B cell (primary cell): ENCODE results near the gene PTPRN2. TPM values are rescaled to one million over a fixed set of nuclear protein-coding genes. Genes with fewer than 3 reads are reported as not detected.

Source experiments
- ATAC-seq: fragments of 200-7000 bp; cut with Tn5 transposase; one replicate; pipeline ENCODE4 v1.10.0; 2021; ENCODE audit warnings: low read depth, mild to moderate bottlenecking, moderate number of reproducible peaks, moderate library complexity
- CTCF ChIA-PET: fragments of 350-600 bp; sonication (Branson Sonifier 250); formaldehyde crosslinking; loops from one replicate; lab custom pipeline; 2021; ENCODE audit warnings: antibody characterized with exemption, inconsistent platforms; lab: Charles Lee
- POLR2A ChIA-PET: fragments of 350-600 bp; sonication (Branson Sonifier 250); formaldehyde crosslinking; loops from one replicate; lab custom pipeline; 2021; ENCODE audit warnings: antibody characterized with exemption; lab: Charles Lee
- DNase-seq: peaks from one replicate; pipeline ENCODE4 v3.0.0; 2013
- H2AFZ ChIP-seq: 2 replicates; pipeline ENCODE4 v1.6.1; 2012; ENCODE audit warnings: mild to moderate bottlenecking, low read depth, low read length; ENCODE audit not compliant: insufficient read depth, poor library complexity, severe bottlenecking
- H3K27ac ChIP-seq, 2 donors: 1 replicate in 1 of 2; 2 replicates in 1 of 2; pipeline ENCODE4 v1.5.1; 2012 to 2013; ENCODE audit warnings: low read length in 2 of 2, mild to moderate bottlenecking in 2 of 2, moderate library complexity in 1 of 2
- H3K27me3 ChIP-seq, 4 experiments: fragments of 200-600 bp in 1 of 4; sonication (generic) in 1 of 4; replicated peaks in 1 of 4; 1 replicate in 2 of 4; 2 replicates in 2 of 4; pipeline versions ENCODE4 v1.6.1 to v1.7.0; 2013 to 2016; ENCODE audit warnings: low read length in 3 of 4, mild to moderate bottlenecking in 2 of 4, mixed read lengths in 1 of 4, moderate library complexity in 1 of 4; ENCODE audit not compliant: insufficient read depth in 4 of 4, control insufficient read depth in 3 of 4; ENCODE audit errors: control extremely low read depth in 1 of 4
- H3K36me3 ChIP-seq, 2 experiments: replicated peaks in 1 of 2; 1 replicate in 1 of 2; 2 replicates in 1 of 2; pipeline versions ENCODE4 v1.6.1 to v1.7.1; 2013; ENCODE audit warnings: low read length in 1 of 2; ENCODE audit not compliant: insufficient read depth in 2 of 2, control insufficient read depth in 1 of 2; ENCODE audit errors: control extremely low read depth in 1 of 2, extremely low read depth in 1 of 2
- H3K4me1 ChIP-seq, 2 donors: fragments of 200-600 bp in 1 of 2; sonication (generic) in 1 of 2; 1 replicate in 1 of 2; 2 replicates in 1 of 2; pipeline versions ENCODE4 v1.5.1 to v1.6.1; 2013 to 2017; ENCODE audit warnings: low read length in 2 of 2; ENCODE audit not compliant: control insufficient read depth in 2 of 2, insufficient read depth in 2 of 2
- H3K4me2 ChIP-seq: replicated peaks from 2 replicates; pipeline ENCODE3; 2012; ENCODE audit warnings: mild to moderate bottlenecking, low read depth, low read length; ENCODE audit not compliant: poor library complexity, severe bottlenecking
- H3K4me3 ChIP-seq, 5 experiments: fragments of 200-600 bp in 1 of 5; sonication (generic) in 1 of 5; 1 replicate in 3 of 5; 2 replicates in 2 of 5; pipeline versions ENCODE4 v1.5.1 to v1.7.0; 2011 to 2016; ENCODE audit warnings: low read length in 4 of 5, mild to moderate bottlenecking in 4 of 5, low read depth in 2 of 5, control low read depth in 1 of 5, moderate library complexity in 1 of 5; ENCODE audit not compliant: insufficient read depth in 1 of 5; ENCODE audit errors: control extremely low read depth in 1 of 5, extremely low read depth in 1 of 5
- H3K79me2 ChIP-seq: fragments of 200-600 bp; sonication (generic); one replicate; pipeline ENCODE4 v1.6.0; 2016; ENCODE audit warnings: low read length; ENCODE audit not compliant: control insufficient read depth, insufficient read depth
- H3K9ac ChIP-seq: fragments of 200-600 bp; sonication (generic); 2 replicates; pipeline ENCODE4 v1.6.1; 2017; ENCODE audit warnings: mild to moderate bottlenecking, low read length, moderate library complexity
- H3K9me3 ChIP-seq, 3 donors: one replicate each; pipeline versions ENCODE4 v1.6.1 to v1.7.1; 2013; ENCODE audit warnings: low read length in 2 of 3; ENCODE audit not compliant: control insufficient read depth in 2 of 3, insufficient read depth in 1 of 3; ENCODE audit errors: control extremely low read depth in 1 of 3
- H4K20me1 ChIP-seq: 2 replicates; pipeline ENCODE4 v1.6.0; 2012; ENCODE audit warnings: mild to moderate bottlenecking, low read length; ENCODE audit not compliant: insufficient read depth, control insufficient read depth, poor library complexity, severe bottlenecking
- H3K27ac Mint-ChIP-seq: one replicate; pipeline ENCODE4 v1.8.0; 2021; ENCODE audit warnings: mixed read lengths
- H3K27me3 Mint-ChIP-seq: one replicate; pipeline ENCODE4 v1.8.0; 2021; ENCODE audit warnings: mixed read lengths
- H3K4me1 Mint-ChIP-seq: one replicate; pipeline ENCODE4 v1.8.0; 2021; ENCODE audit warnings: mixed read lengths
- H3K4me3 Mint-ChIP-seq: one replicate; pipeline ENCODE4 v1.8.0; 2021; ENCODE audit warnings: mixed read lengths
- H3K9me3 Mint-ChIP-seq: one replicate; pipeline ENCODE4 v1.8.0; 2022; ENCODE audit warnings: mixed read lengths; ENCODE audit not compliant: insufficient read depth
- EZH2 ChIP-seq: IDR thresholded peaks from 2 replicates; pipeline ENCODE4 v1.6.1; 2012; ENCODE audit warnings: borderline replicate concordance, low read depth, mild to moderate bottlenecking, moderate library complexity, low read length; ENCODE audit not compliant: insufficient read depth, poor library complexity, severe bottlenecking
- WGBS: methylation state at CpG from one replicate; pipeline ENCODE4 v1.1.5; 2013; ENCODE audit warnings: missing lambda C conversion rate; ENCODE audit not compliant: insufficient coverage; 5-methylcytosine and 5-hydroxymethylcytosine counted together
- intact Hi-C: fragments of 100-400 bp; cut with micrococcal nuclease; formaldehyde crosslinking; loops from one replicate; pipeline ENCODE4 v1.10.0; 2022
- polyA plus RNA-seq: library from polyadenylated mRNA; depleted of rRNA; stranded (reverse); fragments of >200 nt; gene quantifications from 2 replicates; pipeline ENCODE4 v1.2.3, GENCODE V29; 2012
- total RNA-seq, 2 donors: library from RNA; stranded (reverse); fragments of 120-200 nt in 1 of 2; gene quantifications; 1 replicate in 1 of 2; 2 replicates in 1 of 2; pipeline versions ENCODE4 v1.2.3 to v1.2.4, GENCODE V29; 2013 to 2022
- TF ChIP-seq, protein P1 (sequence below): fragments of 200-600 bp; IDR thresholded peaks from one replicate; pipeline ENCODE4 v1.8.0; 2022; ENCODE audit warnings: antibody characterized with exemption, mild to moderate bottlenecking

Gene PTPRN2
- total and polyA plus RNA-seq, 2 donors (not counting 1 experiment from before 2014, with no cell fraction given): 2.0 to 5.0 TPM

DNA sequence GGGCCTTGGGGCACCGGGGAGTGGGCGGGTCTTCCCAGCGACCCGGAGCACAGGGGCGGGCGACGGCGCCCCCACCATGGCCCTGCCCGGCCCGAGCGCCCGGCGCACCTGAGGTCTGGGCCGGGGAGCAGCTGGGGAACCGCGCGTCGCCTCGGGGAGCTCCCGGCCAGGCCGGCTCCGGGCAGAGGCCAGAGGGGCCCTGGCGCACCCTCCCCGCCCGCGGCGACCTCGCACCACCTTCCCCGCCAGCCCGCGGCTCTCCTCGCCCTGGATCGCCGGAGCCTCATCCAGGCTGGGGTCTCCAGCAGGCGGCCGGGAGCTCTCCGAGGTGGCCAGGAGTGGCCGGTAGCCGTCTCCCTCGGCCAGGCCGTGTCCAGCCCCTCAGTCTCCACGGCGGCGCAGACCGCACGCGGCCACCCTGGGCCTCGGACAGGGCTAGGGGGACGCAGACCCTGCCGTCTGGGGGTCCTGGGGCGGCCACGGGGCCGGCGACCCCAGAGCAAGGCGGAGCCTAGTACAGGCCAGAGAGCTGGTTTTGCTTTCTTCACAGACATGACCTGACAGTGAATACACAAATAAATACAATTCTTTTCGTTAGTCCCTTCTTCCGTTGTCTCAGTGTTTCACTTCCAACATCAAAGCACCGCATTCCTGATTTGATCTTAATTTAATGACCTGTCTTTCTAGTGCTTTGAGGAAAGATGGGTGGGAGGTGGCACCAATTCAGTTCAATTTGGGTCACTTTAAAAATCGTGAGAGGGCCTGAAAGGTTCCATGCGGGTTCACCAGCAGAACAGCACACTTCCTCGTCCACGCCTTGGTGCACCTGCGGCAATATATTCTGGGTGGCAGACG is 893.9 kb downstream of the PTPRN2 start:
- CTCF ChIA-PET: no interaction called here
- intact Hi-C loops: no loop called here

DNA sequence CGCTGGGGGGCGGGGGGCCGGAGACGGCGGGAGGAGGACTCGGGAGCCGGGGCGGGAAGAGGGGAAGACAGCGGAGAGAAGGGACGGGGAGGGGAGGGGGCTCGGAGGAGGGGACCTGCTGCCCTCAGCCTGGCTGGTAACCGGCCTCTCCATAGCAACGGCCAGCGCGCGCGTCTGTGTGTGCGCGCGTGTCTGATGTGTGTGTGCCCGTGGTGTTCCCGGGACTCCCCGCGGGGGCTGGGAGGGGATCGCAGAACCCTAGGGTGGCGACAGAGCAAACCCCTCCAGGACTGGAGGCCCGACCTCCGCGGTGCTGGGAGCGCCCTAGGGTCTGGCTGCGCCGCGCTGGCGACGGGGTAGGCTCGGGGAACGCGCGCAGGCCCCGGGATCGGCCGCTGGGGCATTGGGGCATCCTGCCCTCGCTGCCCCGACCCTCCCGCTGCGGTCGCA is 894.5 kb downstream of the PTPRN2 start:
- H3K27ac ChIP-seq: no peak overlapping the region
- H3K27me3 Mint-ChIP-seq: peaks cover 19% of the 10 kb centered on the region
- H3K9me3 Mint-ChIP-seq: peaks cover 3% of the 10 kb centered on the region
- no peak overlapping the region for H3K4me3 ChIP-seq
- no peak overlapping the region for H3K4me2 ChIP-seq
- ATAC-seq (no peak), DNase-seq (no peak)
- no peaks in the 10 kb centered on the region for H3K36me3 ChIP-seq
- no peak overlapping the region for H3K27ac Mint-ChIP-seq
- no peak overlapping the region for H3K9ac ChIP-seq
- ChIA-PET CTCF (no interaction called here), POLR2A (no interaction called here)
- TF ChIP-seq, protein P1, sequence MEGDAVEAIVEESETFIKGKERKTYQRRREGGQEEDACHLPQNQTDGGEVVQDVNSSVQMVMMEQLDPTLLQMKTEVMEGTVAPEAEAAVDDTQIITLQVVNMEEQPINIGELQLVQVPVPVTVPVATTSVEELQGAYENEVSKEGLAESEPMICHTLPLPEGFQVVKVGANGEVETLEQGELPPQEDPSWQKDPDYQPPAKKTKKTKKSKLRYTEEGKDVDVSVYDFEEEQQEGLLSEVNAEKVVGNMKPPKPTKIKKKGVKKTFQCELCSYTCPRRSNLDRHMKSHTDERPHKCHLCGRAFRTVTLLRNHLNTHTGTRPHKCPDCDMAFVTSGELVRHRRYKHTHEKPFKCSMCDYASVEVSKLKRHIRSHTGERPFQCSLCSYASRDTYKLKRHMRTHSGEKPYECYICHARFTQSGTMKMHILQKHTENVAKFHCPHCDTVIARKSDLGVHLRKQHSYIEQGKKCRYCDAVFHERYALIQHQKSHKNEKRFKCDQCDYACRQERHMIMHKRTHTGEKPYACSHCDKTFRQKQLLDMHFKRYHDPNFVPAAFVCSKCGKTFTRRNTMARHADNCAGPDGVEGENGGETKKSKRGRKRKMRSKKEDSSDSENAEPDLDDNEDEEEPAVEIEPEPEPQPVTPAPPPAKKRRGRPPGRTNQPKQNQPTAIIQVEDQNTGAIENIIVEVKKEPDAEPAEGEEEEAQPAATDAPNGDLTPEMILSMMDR: no peak
- no peak for TF ChIP-seq EZH2
- H3K4me1 Mint-ChIP-seq: peaks cover 9% of the 10 kb centered on the region
- peaks cover 0 to 38% (median 12%) of the 10 kb centered on the region in 4 experiments for H3K27me3 ChIP-seq
- no peaks in the 10 kb centered on the region for H3K79me2 ChIP-seq
- no peaks in the 10 kb centered on the region for H4K20me1 ChIP-seq
- intact Hi-C loops: no loop called here
- peaks cover 6 to 8% of the 10 kb centered on the region in 2 donors for H3K4me1 ChIP-seq
- 7% methylated on average over 42 of the region's 47 CpGs for WGBS
- H3K4me3 Mint-ChIP-seq: no peak overlapping the region
- H2AFZ ChIP-seq: no peak overlapping the region
- peaks cover 0 to 16% (median 2%) of the 10 kb centered on the region in 3 donors for H3K9me3 ChIP-seq

More for the DNA sequence above, 893.9 kb downstream of the PTPRN2 start:
- Histone ChIP-seq H4K20me1 (no peaks in the 10 kb centered on the region), H3K9me3 (peaks cover 0 to 16% (median 2%) of the 10 kb centered on the region in 3 donors), H3K27me3 (peaks cover 0 to 32% (median 9%) of the 10 kb centered on the region in 4 experiments), H3K27ac (no peak overlapping the region), H3K4me3 (no peak overlapping the region), H3K9ac (no peak overlapping the region), H3K4me1 (peaks cover 6 to 8% of the 10 kb centered on the region in 2 donors), H3K36me3 (no peaks in the 10 kb centered on the region), H2AFZ (no peak overlapping the region), H3K79me2 (no peaks in the 10 kb centered on the region), H3K4me2 (no peak overlapping the region)
- peaks cover 3% of the 10 kb centered on the region for H3K9me3 Mint-ChIP-seq
- ATAC-seq (no peak), DNase-seq (no peak)
- no peak overlapping the region for H3K4me3 Mint-ChIP-seq
- WGBS: 8% methylated on average over 61 of the region's 64 CpGs
- no peak overlapping the region for H3K27ac Mint-ChIP-seq
- POLR2A ChIA-PET: no interaction called here
- H3K4me1 Mint-ChIP-seq: peaks cover 8% of the 10 kb centered on the region
- TF ChIP-seq EZH2: no peak
- TF ChIP-seq, protein P1: no peak
- peaks cover 17% of the 10 kb centered on the region for H3K27me3 Mint-ChIP-seq
